ENCODE results near the gene P2RY10. TPM values are rescaled to one million over a fixed set of nuclear protein-coding genes. Genes with fewer than 3 reads are reported as not detected.

The P2RY10 gene
- total RNA-seq, 1 experiment from 2014 or later: not detected

GRCh38 chrX:78931814-78932213 is 13.4 kb upstream of the P2RY10 start:
- no peaks in the 10 kb centered on the region for H3K27me3 Mint-ChIP-seq (ENCODE audit: insufficient read depth, unreplicated experiment)

DNA sequence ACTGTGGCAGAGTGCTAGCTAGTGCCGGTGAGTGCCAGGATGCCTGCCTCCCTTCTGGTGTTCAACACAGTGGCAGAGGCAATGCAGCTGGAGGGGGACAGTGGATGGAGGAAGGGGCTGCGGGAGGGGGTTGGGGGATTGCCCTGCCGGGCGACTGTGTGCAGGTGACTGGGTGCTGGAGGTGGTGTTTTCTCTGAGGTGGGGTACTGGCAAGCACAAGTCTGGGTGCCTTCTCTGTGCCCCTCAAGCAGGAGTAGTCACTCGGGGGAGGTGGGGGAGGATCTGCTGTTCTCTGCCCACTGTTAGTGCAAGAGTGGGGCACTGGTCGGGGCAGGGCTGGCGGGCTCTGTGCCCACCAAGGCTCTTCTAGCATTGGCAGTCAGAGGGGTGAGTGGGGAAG is 10.3 kb upstream of the P2RY10 start:
- no peaks in the 10 kb centered on the region for H3K4me1 Mint-ChIP-seq (ENCODE audit: low read depth, unreplicated experiment)
- DNase-seq: no peak
- H3K9me3 Mint-ChIP-seq (ENCODE audit: unreplicated experiment): no peaks in the 10 kb centered on the region

More at GRCh38 chrX:78931814-78932213, 13.4 kb upstream of the P2RY10 start:
- no peak for TF ChIP-seq CTCF (IDR thresholded peaks at IDR 0.05; ENCODE audit: insufficient read depth in 1 of 2, low read depth in 1 of 2, low read length in 1 of 2, severe bottlenecking in 1 of 2, unreplicated experiment in 1 of 2)
- H3K36me3 Mint-ChIP-seq (ENCODE audit: insufficient read depth, unreplicated experiment): no peaks in the 10 kb centered on the region
- H3K9me3 Mint-ChIP-seq (ENCODE audit: unreplicated experiment): no peaks in the 10 kb centered on the region
- Histone ChIP-seq H3K4me1 (no peaks in the 10 kb centered on the region), H3K9me3 (no peaks in the 10 kb centered on the region), H3K36me3 (ENCODE audit: control insufficient read depth, insufficient read depth, low read length) (no peaks in the 10 kb centered on the region), H3K4me3 (ENCODE audit: low read depth, low read length) (no peak overlapping the region), H3K27me3 (replicated peaks; ENCODE audit: control insufficient read depth, insufficient read depth, low read length) (no peaks in the 10 kb centered on the region)
- H3K4me1 Mint-ChIP-seq (ENCODE audit: low read depth, unreplicated experiment): no peaks in the 10 kb centered on the region
- POLR2A ChIA-PET: no interaction called here
- H3K4me3 Mint-ChIP-seq (ENCODE audit: unreplicated experiment): no peak overlapping the region
- no peak for DNase-seq
- no TSS peak for BruUV-seq (replicated peaks)
- H3K27ac Mint-ChIP-seq (ENCODE audit: unreplicated experiment): no peak overlapping the region
- CTCF ChIA-PET: no interaction called here
- intact Hi-C loops (cut with micrococcal nuclease; ENCODE audit: unreplicated experiment): no loop called here

DNA sequence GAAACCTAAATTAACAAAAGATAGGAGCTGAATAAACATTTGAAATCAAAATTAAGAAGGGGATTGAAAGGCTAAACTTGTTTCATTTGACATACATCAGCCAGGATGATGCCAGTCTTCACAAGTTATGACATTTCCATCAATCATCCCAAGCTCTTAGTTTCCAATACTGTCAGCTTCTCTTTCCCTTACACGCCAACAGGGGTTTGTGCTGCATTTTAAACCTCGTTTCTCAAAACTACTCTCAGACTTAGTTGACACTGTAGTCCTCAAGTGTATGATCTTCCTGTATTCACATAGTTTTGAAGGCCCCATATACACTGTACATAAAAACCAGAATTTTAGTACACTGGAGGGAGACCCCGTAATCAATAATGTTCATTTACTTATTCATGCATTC is 840 bp upstream of the P2RY10 start:
- intact Hi-C loops (cut with micrococcal nuclease; ENCODE audit: unreplicated experiment): no loop called here
- Mint-ChIP-seq H3K9me3 (ENCODE audit: unreplicated experiment) (no peaks in the 10 kb centered on the region), H3K36me3 (ENCODE audit: insufficient read depth, unreplicated experiment) (no peaks in the 10 kb centered on the region), H3K4me1 (ENCODE audit: low read depth, unreplicated experiment) (no peaks in the 10 kb centered on the region), H3K4me3 (ENCODE audit: unreplicated experiment) (no peak overlapping the region), H3K27ac (ENCODE audit: unreplicated experiment) (no peak overlapping the region), H3K27me3 (ENCODE audit: insufficient read depth, unreplicated experiment) (no peaks in the 10 kb centered on the region)
- Histone ChIP-seq H3K4me3 (ENCODE audit: low read depth, low read length) (no peak overlapping the region), H3K4me1 (no peaks in the 10 kb centered on the region), H3K36me3 (ENCODE audit: control insufficient read depth, insufficient read depth, low read length) (no peaks in the 10 kb centered on the region), H3K27me3 (replicated peaks; ENCODE audit: control insufficient read depth, insufficient read depth, low read length) (no peaks in the 10 kb centered on the region), H3K9me3 (no peaks in the 10 kb centered on the region)
- CTCF ChIA-PET: no interaction called here
- POLR2A ChIA-PET: no interaction called here
- DNase-seq: no peak
- no TSS peak for BruUV-seq (replicated peaks)
- TF ChIP-seq CTCF (IDR thresholded peaks at IDR 0.05; ENCODE audit: insufficient read depth in 1 of 2, low read depth in 1 of 2, low read length in 1 of 2, severe bottlenecking in 1 of 2, unreplicated experiment in 1 of 2): no peak

More for the DNA sequence above, 10.3 kb upstream of the P2RY10 start:
- Histone ChIP-seq H3K27me3 (replicated peaks; ENCODE audit: control insufficient read depth, insufficient read depth, low read length) (no peaks in the 10 kb centered on the region), H3K4me3 (ENCODE audit: low read depth, low read length) (no peak overlapping the region), H3K36me3 (ENCODE audit: control insufficient read depth, insufficient read depth, low read length) (no peaks in the 10 kb centered on the region), H3K9me3 (no peaks in the 10 kb centered on the region), H3K4me1 (no peaks in the 10 kb centered on the region)
- H3K27ac Mint-ChIP-seq (ENCODE audit: unreplicated experiment): no peak overlapping the region
- POLR2A ChIA-PET: no interaction called here
- H3K4me3 Mint-ChIP-seq (ENCODE audit: unreplicated experiment): no peak overlapping the region
- H3K27me3 Mint-ChIP-seq (ENCODE audit: insufficient read depth, unreplicated experiment): no peaks in the 10 kb centered on the region
- TF ChIP-seq CTCF (IDR thresholded peaks at IDR 0.05; ENCODE audit: insufficient read depth in 1 of 2, low read depth in 1 of 2, low read length in 1 of 2, severe bottlenecking in 1 of 2, unreplicated experiment in 1 of 2): no peak
- no peaks in the 10 kb centered on the region for H3K36me3 Mint-ChIP-seq (ENCODE audit: insufficient read depth, unreplicated experiment)
- CTCF ChIA-PET: no interaction called here
- intact Hi-C loops (cut with micrococcal nuclease; ENCODE audit: unreplicated experiment): no loop called here
- no TSS peak for BruUV-seq (replicated peaks)
